GM19239 (cell line): Measurements from ENCODE around the gene TENM4.

Source experiments
- DNase-seq: peaks from one replicate; pipeline ENCODE4 v3.0.0; 2011; ENCODE audit warnings: low spot score; ENCODE audit not compliant: insufficient read length
- FAIRE-seq: peaks from 2 replicates; lab custom pipeline; 2011; peaks lifted over from hg19 to GRCh38; lab: Jason Lieb, UNC

The TENM4 gene

GRCh38 chr11:79440571-79441460 is at the start of gene TENM4:
TENM4 (minus strand) TSS chr11:79441030; CDS start chr11:79069944, 371,086 bp downstream.
- DNase-seq, result no peak
- no peak for FAIRE-seq

GRCh38 chr11:79488286-79488685 is 47.5 kb upstream of the TENM4 start:
- FAIRE-seq (no peak), DNase-seq (no peak)

GRCh38 chr11:79487412-79487811 is 46.6 kb upstream of the TENM4 start:
- DNase-seq (no peak), FAIRE-seq (no peak)

- DNase-seq (no peak), FAIRE-seq (no peak)
Measured at GRCh38 chr11:79486242-79486984, 45.6 kb upstream of the TENM4 start.

GRCh38 chr11:79485694-79486093 is 44.9 kb upstream of the TENM4 start:
- no peak for FAIRE-seq
- DNase-seq, result no peak

GRCh38 chr11:79484872-79485271 is 44.0 kb upstream of the TENM4 start:
- FAIRE-seq (no peak), DNase-seq (no peak)

GRCh38 chr11:79482800-79483199 is 42.0 kb upstream of the TENM4 start:
- peak; percentile 41 for DNase-seq
- peak; percentile 78 for FAIRE-seq

- DNase-seq (no peak), FAIRE-seq (peak; percentile 82)
Measured at GRCh38 chr11:79481795-79482194, 41.0 kb upstream of the TENM4 start.

GRCh38 chr11:79480864-79481263 is 40.0 kb upstream of the TENM4 start:
- FAIRE-seq (no peak), DNase-seq (no peak)

- FAIRE-seq (no peak), DNase-seq (no peak)
Measured at GRCh38 chr11:79472819-79473529, 32.1 kb upstream of the TENM4 start.

- DNase-seq (no peak), FAIRE-seq (no peak)
Measured at GRCh38 chr11:79471071-79471844, 30.4 kb upstream of the TENM4 start.

GRCh38 chr11:79470161-79470560 is 29.3 kb upstream of the TENM4 start:
- DNase-seq (no peak), FAIRE-seq (no peak)

GRCh38 chr11:79467761-79468160 is 26.9 kb upstream of the TENM4 start:
- no peak for DNase-seq
- FAIRE-seq, result no peak

GRCh38 chr11:79466411-79466810 is 25.6 kb upstream of the TENM4 start:
- FAIRE-seq (no peak), DNase-seq (no peak)

GRCh38 chr11:79465160-79465559 is 24.3 kb upstream of the TENM4 start:
- FAIRE-seq, result no peak

GRCh38 chr11:79461666-79462645 is 21.1 kb upstream of the TENM4 start:
- FAIRE-seq, result no peak
- DNase-seq, result no peak

More at GRCh38 chr11:79465160-79465559, 24.3 kb upstream of the TENM4 start:
- DNase-seq, result no peak

GRCh38 chr11:79461144-79461543 is 20.3 kb upstream of the TENM4 start:
- FAIRE-seq, result peak; percentile 70
- DNase-seq, result no peak

- no peak for DNase-seq
- FAIRE-seq, result no peak
Measured at GRCh38 chr11:79458709-79459108, 17.9 kb upstream of the TENM4 start.

- DNase-seq, result no peak
- FAIRE-seq, result no peak
Measured at GRCh38 chr11:79456501-79456900, 15.7 kb upstream of the TENM4 start.
